GM21737 (cell line): ENCODE data around the gene WNT16.
"Not testable (repeated sequence)": the region's sequence is repeated elsewhere in the genome, so short reads cannot be mapped to it uniquely, and the experiment has no call there.

ENCODE experiments used
- ATAC-seq: cut with Tn5 transposase; IDR thresholded peaks from one replicate; pipeline ENCODE4 v1.9.1; 2021; ENCODE audit warnings: mild to moderate bottlenecking, moderate library complexity; ENCODE audit not compliant: unreplicated experiment

Gene WNT16

GRCh38 chr7:121328508-121329190 lies at the start of gene WNT16:
WNT16 (plus strand) TSS chr7:121329000; CDS start chr7:121329293, 293 bp downstream.
- ATAC-seq = no peak

- ATAC-seq = no peak
Measured at GRCh38 chr7:121279060-121279620, 49.7 kb upstream of the WNT16 start.

- ATAC-seq = no peak
Measured at GRCh38 chr7:121279822-121280221, 49.0 kb upstream of the WNT16 start.

GRCh38 chr7:121280656-121281055 lies 48.1 kb upstream of the WNT16 start:
- no peak for ATAC-seq

- no peak for ATAC-seq
Measured at GRCh38 chr7:121282129-121282528, 46.7 kb upstream of the WNT16 start.

GRCh38 chr7:121285066-121285667 lies 43.6 kb upstream of the WNT16 start:
- no peak for ATAC-seq

GRCh38 chr7:121286186-121286585 lies 42.6 kb upstream of the WNT16 start:
- ATAC-seq = no peak

GRCh38 chr7:121286742-121287734 lies 41.8 kb upstream of the WNT16 start:
- no peak for ATAC-seq

- no peak for ATAC-seq
Measured at GRCh38 chr7:121288894-121289293, 39.9 kb upstream of the WNT16 start.

GRCh38 chr7:121289930-121290329 lies 38.9 kb upstream of the WNT16 start:
- ATAC-seq = not testable (repeated sequence)

GRCh38 chr7:121294448-121294992 lies 34.3 kb upstream of the WNT16 start:
- ATAC-seq = no peak

GRCh38 chr7:121297843-121298242 lies 31.0 kb upstream of the WNT16 start:
- ATAC-seq = no peak

GRCh38 chr7:121298831-121299239 lies 30.0 kb upstream of the WNT16 start:
- ATAC-seq = no peak

GRCh38 chr7:121300685-121301420 lies 27.9 kb upstream of the WNT16 start:
- no peak for ATAC-seq

- no peak for ATAC-seq
Measured at GRCh38 chr7:121301446-121302213, 27.2 kb upstream of the WNT16 start.

GRCh38 chr7:121302214-121302745 lies 26.5 kb upstream of the WNT16 start:
- peak; percentile 93 for ATAC-seq

- no peak for ATAC-seq
Measured at GRCh38 chr7:121303422-121304101, 25.2 kb upstream of the WNT16 start.

- ATAC-seq = no peak
Measured at GRCh38 chr7:121304102-121304658, 24.6 kb upstream of the WNT16 start.
